GM12878 (cell line): Measurements from ENCODE around the gene SUFU. TPM values are rescaled to one million over a fixed set of nuclear protein-coding genes. Genes with fewer than 3 reads are reported as not detected.

ENCODE experiments used
- ATAC-seq: fragments of 200-7000 bp; cut with Tn5 transposase; 3 replicates; pipeline ENCODE4 v1.9.1; 2020; ENCODE audit warnings: mild to moderate bottlenecking, moderate library complexity
- BruUV-seq: library from RNA; stranded (reverse); fragments of 400-500 nt; replicated peaks from 2 replicates; lab custom pipeline; 2021; lab: Mats Ljungman, UMichigan
- CTCF ChIA-PET: fragments of 300-600 bp; sonication (Branson Sonifier 250); formaldehyde crosslinking; extraction: SDS; loops from one replicate; lab custom pipeline; 2021; ENCODE audit warnings: inconsistent platforms; lab: Yijun Ruan, JAX
- POLR2A ChIA-PET: fragments of 350-600 bp; formaldehyde crosslinking; extraction: SDS; loops from one replicate; lab custom pipeline; 2021; ENCODE audit warnings: inconsistent platforms; lab: Charles Lee
- RAD21 ChIA-PET: fragments of 300-600 bp; sonication (Branson Sonifier 250); formaldehyde crosslinking; loops from one replicate; lab custom pipeline; 2023; ENCODE audit warnings: antibody characterized with exemption; ENCODE audit not compliant: unreplicated experiment; lab: Charles Lee
- SMC1A ChIA-PET: fragments of 300-600 bp; sonication (Branson Sonifier 250); formaldehyde crosslinking; loops from one replicate; lab custom pipeline; 2023; ENCODE audit not compliant: unreplicated experiment, uncharacterized antibody; lab: Charles Lee
- DNase-seq: peaks from one replicate; pipeline ENCODE4 v3.0.0-alpha.2; 2011; ENCODE audit warnings: low read depth, low spot score
- FAIRE-seq: peaks from 3 replicates; lab custom pipeline; 2011; peaks lifted over from hg19 to GRCh38; lab: Jason Lieb, UNC
- H2AFZ ChIP-seq: 2 replicates; pipeline ENCODE4 v1.6.0; 2011; ENCODE audit warnings: low read depth, low read length, control low read depth; ENCODE audit not compliant: control insufficient read depth
- H3K27ac ChIP-seq: 2 replicates; pipeline ENCODE4 v1.5.1; 2011; ENCODE audit warnings: control low read depth; ENCODE audit not compliant: control insufficient read depth, insufficient read depth
- H3K27me3 ChIP-seq, 2 experiments: replicated peaks in 1 of 2; 2 replicates each; pipeline versions ENCODE4 v1.6.0 to v1.6.1; 2011; ENCODE audit warnings: low read length in 1 of 2; ENCODE audit not compliant: control insufficient read depth in 2 of 2, insufficient read depth in 2 of 2
- H3K36me3 ChIP-seq, 2 experiments: 2 replicates each; pipeline ENCODE4 v1.5.1; 2011; ENCODE audit warnings: low read length in 1 of 2; ENCODE audit not compliant: control insufficient read depth in 2 of 2, insufficient read depth in 2 of 2
- H3K4me1 ChIP-seq: 2 replicates; pipeline ENCODE4 v1.6.1; 2011; ENCODE audit warnings: mild to moderate bottlenecking, low read length, moderate library complexity, mixed read lengths; ENCODE audit not compliant: control insufficient read depth, insufficient read depth
- H3K4me2 ChIP-seq: 2 replicates; pipeline ENCODE4 v1.6.0; 2011; ENCODE audit warnings: control low read depth; ENCODE audit not compliant: control insufficient read depth, insufficient read depth
- H3K4me3 ChIP-seq: fragments of 200-600 bp; sonication (generic); 2 replicates; pipeline ENCODE4 v1.5.1; 2016
- H3K79me2 ChIP-seq: 2 replicates; pipeline ENCODE4 v1.6.0; 2011; ENCODE audit warnings: low read length; ENCODE audit not compliant: control insufficient read depth, insufficient read depth
- H3K9ac ChIP-seq: 2 replicates; pipeline ENCODE4 v1.8.0; 2011; ENCODE audit warnings: low read length, control low read depth, mixed read lengths; ENCODE audit not compliant: control insufficient read depth, insufficient read depth
- H3K9me3 ChIP-seq: replicated peaks from 3 replicates; pipeline ENCODE4 v1.5.1; 2011; ENCODE audit warnings: mild to moderate bottlenecking, low read length; ENCODE audit not compliant: control insufficient read depth, insufficient read depth
- H4K20me1 ChIP-seq: 2 replicates; pipeline ENCODE4 v1.6.0; 2011; ENCODE audit not compliant: control insufficient read depth, insufficient read depth
- ATF7 ChIP-seq: fragments of 450-650 bp; IDR thresholded peaks from 2 replicates; pipeline ENCODE4 v1.6.1; 2016; ENCODE audit warnings: low read depth, mild to moderate bottlenecking
- BHLHE40 ChIP-seq, 2 experiments: fragments of 450-650 bp in 1 of 2; IDR thresholded peaks; 2 replicates each; pipeline ENCODE4 v1.6.1; 2011 to 2017; ENCODE audit warnings: low read depth in 2 of 2, borderline replicate concordance in 1 of 2, improper control_type of control experiment in 1 of 2, low read length in 1 of 2, mild to moderate bottlenecking in 1 of 2
- CREB1 ChIP-seq: IDR thresholded peaks from 2 replicates; pipeline ENCODE4 v1.6.1; 2012; ENCODE audit warnings: low read depth, mild to moderate bottlenecking, inconsistent platforms
- FOXM1 ChIP-seq: IDR thresholded peaks from 2 replicates; pipeline ENCODE4 v1.6.1; 2012; ENCODE audit warnings: low read depth, mild to moderate bottlenecking, inconsistent platforms, low read length, moderate library complexity
- GABPA ChIP-seq: IDR thresholded peaks from 2 replicates; pipeline ENCODE4 v1.6.1; 2014; ENCODE audit warnings: antibody characterized with exemption, low read depth, mild to moderate bottlenecking, inconsistent platforms
- KLF5 ChIP-seq: fragments of 450-650 bp; IDR thresholded peaks from 2 replicates; pipeline ENCODE4 v1.6.1; 2014; ENCODE audit warnings: mild to moderate bottlenecking; ENCODE audit not compliant: partially characterized antibody
- NFIC ChIP-seq: IDR thresholded peaks from 2 replicates; pipeline ENCODE4 v1.6.1; 2012; ENCODE audit warnings: low read depth, mild to moderate bottlenecking, inconsistent platforms, low read length, moderate library complexity
- PML ChIP-seq: IDR thresholded peaks from 2 replicates; pipeline ENCODE4 v1.6.1; 2012; ENCODE audit warnings: low read length, inconsistent platforms
- RB1 ChIP-seq: fragments of 450-650 bp; formaldehyde crosslinking; IDR thresholded peaks from 2 replicates; pipeline ENCODE4 v1.6.1; 2017; ENCODE audit warnings: mild to moderate bottlenecking, borderline replicate concordance
- TCF3 ChIP-seq: IDR thresholded peaks from 2 replicates; pipeline ENCODE4 v1.6.1; 2012; ENCODE audit warnings: low read depth, mild to moderate bottlenecking, low read length, borderline replicate concordance; ENCODE audit not compliant: insufficient read depth
- YBX1 ChIP-seq: fragments of 450-650 bp; IDR thresholded peaks from 2 replicates; pipeline ENCODE4 v1.6.1; 2016; ENCODE audit warnings: antibody characterized with exemption
- WGBS: methylation state at CpG from one replicate; pipeline ENCODE4 v1.1.6; 2016; ENCODE audit warnings: low lambda C conversion rate; ENCODE audit not compliant: insufficient replicate concordance, insufficient coverage; ENCODE audit errors: missing lambda C conversion rate; 5-methylcytosine and 5-hydroxymethylcytosine counted together
- in situ Hi-C: fragments of 300-500 bp; cut with MboI; formaldehyde crosslinking; loops from 9 replicates; pipeline ENCODE4 v1.14.3; 2018; ENCODE audit warnings: mixed read lengths
- intact Hi-C: fragments of 100-400 bp; cut with micrococcal nuclease; formaldehyde crosslinking; loops from one replicate; pipeline ENCODE4 v1.14.2; 2022; ENCODE audit not compliant: unreplicated experiment
- polyA plus RNA-seq, 11 experiments: library from polyadenylated mRNA; depleted of rRNA in 4 of 11; unstranded in 6 of 11; stranded (reverse) in 5 of 11; fragments of >200 nt; fragmentation: Nextera tagmentation in 4 of 11; fragmentation: Illumina TruSeq in 1 of 11; extraction: Ambion mirVana in 4 of 11; extraction: Trizol in 1 of 11; gene quantifications; 1 replicate in 1 of 11; 2 replicates in 10 of 11; pipeline versions ENCODE4 v1.2.1 to v1.2.3, GENCODE V29; 2011 to 2016; ENCODE audit warnings: inconsistent platforms in 2 of 11, missing spikeins in 2 of 11, low read depth in 1 of 11
- total RNA-seq, 4 experiments: library from RNA; depleted of rRNA in 3 of 4; stranded (reverse); fragments of >200 nt in 3 of 4; fragmentation: Illumina TruSeq in 1 of 4; extraction: Trizol in 1 of 4; gene quantifications; 2 replicates each; pipeline versions ENCODE4 v1.2.1 to v1.2.3, GENCODE V29; 2013 to 2021
- TF ChIP-seq, protein P1 (sequence below): fragments of 450-650 bp; IDR thresholded peaks from 2 replicates; pipeline ENCODE4 v1.6.1; 2014; ENCODE audit warnings: mild to moderate bottlenecking
- TF ChIP-seq, protein P2 (sequence below): IDR thresholded peaks from 2 replicates; pipeline ENCODE4 v1.6.1; 2012; ENCODE audit warnings: low read length, inconsistent platforms
- TF ChIP-seq, protein P3 (sequence below): fragments of 450-650 bp; IDR thresholded peaks from 2 replicates; pipeline ENCODE4 v1.6.1; 2017; ENCODE audit warnings: mild to moderate bottlenecking
- TF ChIP-seq, protein P4 (sequence below): IDR thresholded peaks from 2 replicates; pipeline ENCODE4 v1.6.1; 2012; ENCODE audit warnings: improper control_type of control experiment, low read depth, low read length; ENCODE audit not compliant: insufficient replicate concordance

Gene SUFU
- total and polyA plus RNA-seq, 10 of the 15 experiments (the other 5 are each of a cell fraction or from before 2014, with no cell fraction given): 0.68 to 7.7 (median 2.4) TPM

DNA sequence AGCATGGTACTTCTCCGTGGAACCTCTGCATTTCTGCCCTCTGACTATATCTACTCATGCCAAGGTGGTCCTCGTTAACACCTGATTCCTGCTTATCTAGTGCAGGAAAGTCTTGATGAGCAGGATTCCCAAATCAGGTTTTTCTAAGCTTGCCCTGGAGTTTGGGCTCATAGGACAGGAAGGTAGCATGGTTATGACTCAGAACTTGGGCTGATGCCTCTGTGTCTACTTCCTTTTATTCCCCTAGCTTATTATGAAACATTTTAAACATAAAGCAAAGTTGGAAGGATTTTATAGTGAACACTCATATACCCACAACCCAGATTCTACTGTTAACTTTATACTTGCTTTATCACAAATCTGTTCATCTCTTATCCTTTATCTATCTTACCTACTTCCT lies 5.6 kb downstream of the SUFU start:
- no peak for FAIRE-seq
- TF ChIP-seq, protein P1, sequence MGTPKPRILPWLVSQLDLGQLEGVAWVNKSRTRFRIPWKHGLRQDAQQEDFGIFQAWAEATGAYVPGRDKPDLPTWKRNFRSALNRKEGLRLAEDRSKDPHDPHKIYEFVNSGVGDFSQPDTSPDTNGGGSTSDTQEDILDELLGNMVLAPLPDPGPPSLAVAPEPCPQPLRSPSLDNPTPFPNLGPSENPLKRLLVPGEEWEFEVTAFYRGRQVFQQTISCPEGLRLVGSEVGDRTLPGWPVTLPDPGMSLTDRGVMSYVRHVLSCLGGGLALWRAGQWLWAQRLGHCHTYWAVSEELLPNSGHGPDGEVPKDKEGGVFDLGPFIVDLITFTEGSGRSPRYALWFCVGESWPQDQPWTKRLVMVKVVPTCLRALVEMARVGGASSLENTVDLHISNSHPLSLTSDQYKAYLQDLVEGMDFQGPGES: no peak
- TF ChIP-seq ATF7 (no peak), FOXM1 (no peak), CREB1 (no peak), RB1 (no peak), NFIC (no peak), YBX1 (no peak), PML (no peak), BHLHE40 (IDR thresholded peaks at IDR 0.05; ENCODE audit: borderline replicate concordance in 1 of 2, low read depth in 2 of 2, low read length in 1 of 2) (no peak), KLF5 (no peak), TCF3 (no peak), GABPA (no peak)
- TF ChIP-seq, protein P2, sequence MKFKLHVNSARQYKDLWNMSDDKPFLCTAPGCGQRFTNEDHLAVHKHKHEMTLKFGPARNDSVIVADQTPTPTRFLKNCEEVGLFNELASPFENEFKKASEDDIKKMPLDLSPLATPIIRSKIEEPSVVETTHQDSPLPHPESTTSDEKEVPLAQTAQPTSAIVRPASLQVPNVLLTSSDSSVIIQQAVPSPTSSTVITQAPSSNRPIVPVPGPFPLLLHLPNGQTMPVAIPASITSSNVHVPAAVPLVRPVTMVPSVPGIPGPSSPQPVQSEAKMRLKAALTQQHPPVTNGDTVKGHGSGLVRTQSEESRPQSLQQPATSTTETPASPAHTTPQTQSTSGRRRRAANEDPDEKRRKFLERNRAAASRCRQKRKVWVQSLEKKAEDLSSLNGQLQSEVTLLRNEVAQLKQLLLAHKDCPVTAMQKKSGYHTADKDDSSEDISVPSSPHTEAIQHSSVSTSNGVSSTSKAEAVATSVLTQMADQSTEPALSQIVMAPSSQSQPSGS: no peak
- TF ChIP-seq, protein P3, sequence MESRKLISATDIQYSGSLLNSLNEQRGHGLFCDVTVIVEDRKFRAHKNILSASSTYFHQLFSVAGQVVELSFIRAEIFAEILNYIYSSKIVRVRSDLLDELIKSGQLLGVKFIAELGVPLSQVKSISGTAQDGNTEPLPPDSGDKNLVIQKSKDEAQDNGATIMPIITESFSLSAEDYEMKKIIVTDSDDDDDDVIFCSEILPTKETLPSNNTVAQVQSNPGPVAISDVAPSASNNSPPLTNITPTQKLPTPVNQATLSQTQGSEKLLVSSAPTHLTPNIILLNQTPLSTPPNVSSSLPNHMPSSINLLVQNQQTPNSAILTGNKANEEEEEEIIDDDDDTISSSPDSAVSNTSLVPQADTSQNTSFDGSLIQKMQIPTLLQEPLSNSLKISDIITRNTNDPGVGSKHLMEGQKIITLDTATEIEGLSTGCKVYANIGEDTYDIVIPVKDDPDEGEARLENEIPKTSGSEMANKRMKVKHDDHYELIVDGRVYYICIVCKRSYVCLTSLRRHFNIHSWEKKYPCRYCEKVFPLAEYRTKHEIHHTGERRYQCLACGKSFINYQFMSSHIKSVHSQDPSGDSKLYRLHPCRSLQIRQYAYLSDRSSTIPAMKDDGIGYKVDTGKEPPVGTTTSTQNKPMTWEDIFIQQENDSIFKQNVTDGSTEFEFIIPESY: no peak
- TF ChIP-seq, protein P4, sequence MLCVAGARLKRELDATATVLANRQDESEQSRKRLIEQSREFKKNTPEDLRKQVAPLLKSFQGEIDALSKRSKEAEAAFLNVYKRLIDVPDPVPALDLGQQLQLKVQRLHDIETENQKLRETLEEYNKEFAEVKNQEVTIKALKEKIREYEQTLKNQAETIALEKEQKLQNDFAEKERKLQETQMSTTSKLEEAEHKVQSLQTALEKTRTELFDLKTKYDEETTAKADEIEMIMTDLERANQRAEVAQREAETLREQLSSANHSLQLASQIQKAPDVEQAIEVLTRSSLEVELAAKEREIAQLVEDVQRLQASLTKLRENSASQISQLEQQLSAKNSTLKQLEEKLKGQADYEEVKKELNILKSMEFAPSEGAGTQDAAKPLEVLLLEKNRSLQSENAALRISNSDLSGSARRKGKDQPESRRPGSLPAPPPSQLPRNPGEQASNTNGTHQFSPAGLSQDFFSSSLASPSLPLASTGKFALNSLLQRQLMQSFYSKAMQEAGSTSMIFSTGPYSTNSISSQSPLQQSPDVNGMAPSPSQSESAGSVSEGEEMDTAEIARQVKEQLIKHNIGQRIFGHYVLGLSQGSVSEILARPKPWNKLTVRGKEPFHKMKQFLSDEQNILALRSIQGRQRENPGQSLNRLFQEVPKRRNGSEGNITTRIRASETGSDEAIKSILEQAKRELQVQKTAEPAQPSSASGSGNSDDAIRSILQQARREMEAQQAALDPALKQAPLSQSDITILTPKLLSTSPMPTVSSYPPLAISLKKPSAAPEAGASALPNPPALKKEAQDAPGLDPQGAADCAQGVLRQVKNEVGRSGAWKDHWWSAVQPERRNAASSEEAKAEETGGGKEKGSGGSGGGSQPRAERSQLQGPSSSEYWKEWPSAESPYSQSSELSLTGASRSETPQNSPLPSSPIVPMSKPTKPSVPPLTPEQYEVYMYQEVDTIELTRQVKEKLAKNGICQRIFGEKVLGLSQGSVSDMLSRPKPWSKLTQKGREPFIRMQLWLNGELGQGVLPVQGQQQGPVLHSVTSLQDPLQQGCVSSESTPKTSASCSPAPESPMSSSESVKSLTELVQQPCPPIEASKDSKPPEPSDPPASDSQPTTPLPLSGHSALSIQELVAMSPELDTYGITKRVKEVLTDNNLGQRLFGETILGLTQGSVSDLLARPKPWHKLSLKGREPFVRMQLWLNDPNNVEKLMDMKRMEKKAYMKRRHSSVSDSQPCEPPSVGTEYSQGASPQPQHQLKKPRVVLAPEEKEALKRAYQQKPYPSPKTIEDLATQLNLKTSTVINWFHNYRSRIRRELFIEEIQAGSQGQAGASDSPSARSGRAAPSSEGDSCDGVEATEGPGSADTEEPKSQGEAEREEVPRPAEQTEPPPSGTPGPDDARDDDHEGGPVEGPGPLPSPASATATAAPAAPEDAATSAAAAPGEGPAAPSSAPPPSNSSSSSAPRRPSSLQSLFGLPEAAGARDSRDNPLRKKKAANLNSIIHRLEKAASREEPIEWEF: no peak

More for the DNA sequence above, 5.6 kb downstream of the SUFU start:
- Histone ChIP-seq H3K36me3 (peaks cover 6 to 20% of the 10 kb centered on the region in 2 experiments; a peak in 3 of 4 replicates), H3K27me3 (no peaks in the 10 kb centered on the region), H3K79me2 (peaks cover 13% of the 10 kb centered on the region), H4K20me1 (no peaks in the 10 kb centered on the region), H3K27ac (no peak overlapping the region), H2AFZ (no peak overlapping the region), H3K9me3 (no peaks in the 10 kb centered on the region), H3K4me2 (no peak overlapping the region), H3K4me3 (no peak overlapping the region), H3K9ac (no peak overlapping the region), H3K4me1 (peaks cover 17% of the 10 kb centered on the region)
- BruUV-seq: no TSS peak
- DNase-seq (no peak), ATAC-seq (no peak)
- intact Hi-C loops (loop anchor here (10.0 kb wide), 1 partner anchor 205 kb away; the partner anchor contains the start of genes ARL3 and SFXN2), in situ Hi-C loops (loop anchor here (5.0 kb wide), 1 partner anchor 78 kb away; no protein-coding TSS in a partner anchor)
- CTCF ChIA-PET: interaction anchor here (1.2 to 14.7 kb wide), 2 partner anchors 11 to 71 kb away, joined by 3 to 325 read pairs; no protein-coding TSS in a partner anchor
- SMC1A ChIA-PET: interaction anchor here (0.6 to 8.9 kb wide), 5 partner anchors 54 to 136 kb away, joined by 3 to 137 read pairs (median 3); no protein-coding TSS in a partner anchor
- RAD21 ChIA-PET: interaction anchor here (3.0 kb wide), 1 partner anchor 74 kb away, joined by 14 read pairs; no protein-coding TSS in a partner anchor
- 50% methylated on average over 2 of the region's 2 CpGs for WGBS
- POLR2A ChIA-PET: interaction anchor here (1.5 kb wide), 2 partner anchors 9 to 55 kb away, joined by 4 to 5 read pairs; no protein-coding TSS in a partner anchor
